Mesothelial cell of epicardium (in vitro differentiated cells): Measurements from ENCODE around the gene CADPS. TPM values are rescaled to one million over a fixed set of nuclear protein-coding genes. Genes with fewer than 3 reads are reported as not detected.
"Not testable (repeated sequence)": the region's sequence is repeated elsewhere in the genome, so short reads cannot be mapped to it uniquely, and the experiment has no call there.

Source experiments
- DNase-seq, 2 experiments: peaks; one replicate each; pipeline ENCODE4 v3.0.0; 2021; ENCODE audit warnings: low spot score in 2 of 2; ENCODE audit not compliant: unreplicated experiment in 2 of 2
- H3K27ac Mint-ChIP-seq: 2 replicates; pipeline ENCODE4 v1.8.0; 2021; ENCODE audit warnings: mixed read lengths
- H3K27me3 Mint-ChIP-seq: 2 replicates; pipeline ENCODE4 v1.8.0; 2021; ENCODE audit warnings: low read depth, mixed read lengths
- H3K36me3 Mint-ChIP-seq: 2 replicates; pipeline ENCODE4 v1.8.0; 2021; ENCODE audit warnings: mixed read lengths
- H3K4me1 Mint-ChIP-seq: 2 replicates; pipeline ENCODE4 v1.8.0; 2021; ENCODE audit warnings: mixed read lengths
- H3K4me3 Mint-ChIP-seq: 2 replicates; pipeline ENCODE4 v1.8.0; 2021; ENCODE audit warnings: mild to moderate bottlenecking, moderate library complexity, mixed read lengths
- H3K9me3 Mint-ChIP-seq: 2 replicates; pipeline ENCODE4 v1.8.0; 2021; ENCODE audit warnings: mixed read lengths
- CTCF ChIP-seq: fragments of 200-600 bp; sonication (generic); IDR thresholded peaks from one replicate; pipeline ENCODE4 v1.5.0; 2021; ENCODE audit warnings: antibody characterized with exemption; ENCODE audit not compliant: unreplicated experiment
- total RNA-seq: library from RNA; stranded (reverse); gene quantifications from 3 replicates; pipeline ENCODE4 v1.2.1, GENCODE V29; 2021

Gene CADPS
- total RNA-seq, 1 donor from 2014 or later: 4.2 TPM

DNA sequence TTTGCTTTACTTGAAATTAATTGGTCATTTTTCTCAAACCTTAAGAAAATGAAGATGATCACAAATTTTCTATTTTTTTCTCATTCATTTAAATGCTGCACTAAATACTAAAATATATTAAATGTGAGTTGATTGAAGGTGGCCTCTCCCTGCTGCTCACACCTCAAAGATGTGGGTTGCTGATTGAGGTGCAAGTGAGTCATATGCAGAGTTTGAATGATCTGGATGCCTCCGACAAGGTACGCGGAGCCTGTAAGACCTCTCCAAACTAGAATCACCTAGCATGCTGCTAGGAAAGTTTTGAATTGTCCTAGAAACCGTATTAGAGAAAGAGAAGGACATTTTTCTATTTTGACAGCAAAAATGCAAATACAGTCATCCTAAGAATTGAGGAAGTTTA is 290.6 kb downstream of the CADPS start:
- no peak for TF ChIP-seq CTCF
- H3K27me3 Mint-ChIP-seq: peaks cover 3% of the 10 kb centered on the region
- no peak for DNase-seq
- no peak overlapping the region for H3K4me3 Mint-ChIP-seq
- peaks cover 1% of the 10 kb centered on the region for H3K36me3 Mint-ChIP-seq
- no peaks in the 10 kb centered on the region for H3K4me1 Mint-ChIP-seq
- no peak overlapping the region for H3K27ac Mint-ChIP-seq
- peaks cover 17% of the 10 kb centered on the region for H3K9me3 Mint-ChIP-seq

- no peak for DNase-seq
- Mint-ChIP-seq H3K4me1 (no peaks in the 10 kb centered on the region), H3K27ac (no peak overlapping the region), H3K9me3 (peaks cover 33% of the 10 kb centered on the region), H3K27me3 (peaks cover 2% of the 10 kb centered on the region), H3K36me3 (peaks cover 7% of the 10 kb centered on the region), H3K4me3 (no peak overlapping the region)
- no peak for TF ChIP-seq CTCF
Observed at GRCh38 chr3:62582495-62583172, 292.6 kb downstream of the CADPS start.

- not testable (repeated sequence) for H3K36me3 Mint-ChIP-seq, DNase-seq, H3K4me1 Mint-ChIP-seq
Observed at GRCh38 chr3:62580485-62580884, 294.7 kb downstream of the CADPS start.

GRCh38 chr3:62577153-62577552 is 298.1 kb downstream of the CADPS start:
- no peak overlapping the region for H3K27ac Mint-ChIP-seq
- H3K4me1 Mint-ChIP-seq: no peaks in the 10 kb centered on the region
- H3K27me3 Mint-ChIP-seq: peaks cover 2% of the 10 kb centered on the region
- no peak for DNase-seq
- TF ChIP-seq CTCF: no peak
- no peak overlapping the region for H3K4me3 Mint-ChIP-seq
- peaks cover 7% of the 10 kb centered on the region for H3K36me3 Mint-ChIP-seq
- peaks cover 31% of the 10 kb centered on the region for H3K9me3 Mint-ChIP-seq

More at GRCh38 chr3:62580485-62580884, 294.7 kb downstream of the CADPS start:
- peaks cover 38% of the 10 kb centered on the region for H3K9me3 Mint-ChIP-seq
- not testable (repeated sequence) for H3K4me3 Mint-ChIP-seq, H3K27me3 Mint-ChIP-seq, H3K27ac Mint-ChIP-seq

- H3K4me1 Mint-ChIP-seq: no peaks in the 10 kb centered on the region
Observed at GRCh38 chr3:62574266-62574898, 300.8 kb downstream of the CADPS start.

More at GRCh38 chr3:62574266-62574898, 300.8 kb downstream of the CADPS start:
- DNase-seq: no peak
- H3K4me3 Mint-ChIP-seq: no peak overlapping the region
- no peak overlapping the region for H3K27ac Mint-ChIP-seq
- no peak for TF ChIP-seq CTCF
- peaks cover 2% of the 10 kb centered on the region for H3K27me3 Mint-ChIP-seq
- peaks cover 4% of the 10 kb centered on the region for H3K36me3 Mint-ChIP-seq
- H3K9me3 Mint-ChIP-seq: peaks cover 19% of the 10 kb centered on the region
